ENCODE measurements around the gene MOG.

The MOG gene

DNA sequence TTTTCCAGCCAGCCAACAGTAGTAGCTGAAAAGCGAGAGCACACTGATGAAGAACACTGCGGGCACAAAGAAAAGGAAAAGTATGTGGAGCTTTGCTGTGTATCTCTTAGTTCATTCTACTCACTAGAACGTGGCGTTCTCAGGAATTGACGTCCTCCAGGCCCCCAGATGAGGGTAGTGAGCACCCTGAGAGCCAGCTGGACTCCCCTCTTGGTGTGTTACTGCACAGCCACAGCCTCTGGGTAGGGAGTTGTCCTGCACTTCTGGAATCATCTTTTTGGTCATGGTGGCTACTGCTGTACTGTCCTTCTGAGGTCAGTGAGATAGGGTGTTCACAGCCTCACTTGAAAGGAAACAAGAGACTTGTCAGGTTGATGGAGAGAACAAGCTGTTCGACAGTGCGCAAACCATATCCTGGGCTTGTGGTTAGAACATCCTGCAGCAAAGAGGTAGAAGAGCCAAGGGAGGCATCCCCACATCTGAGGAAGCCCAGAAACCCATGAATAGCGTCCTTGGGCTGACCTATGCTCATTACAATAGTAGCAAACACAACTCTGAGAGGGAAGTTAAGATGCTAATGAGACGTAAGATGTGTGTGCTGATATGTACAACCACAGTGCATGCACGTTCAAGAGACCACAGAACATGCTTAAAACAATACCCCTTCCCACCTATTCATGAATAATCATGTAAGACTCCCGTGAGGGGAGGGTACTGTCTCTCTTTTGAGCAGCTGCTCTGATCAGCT, 51.7 kb downstream of the MOG start:
- TF ChIP-seq, protein P1, sequence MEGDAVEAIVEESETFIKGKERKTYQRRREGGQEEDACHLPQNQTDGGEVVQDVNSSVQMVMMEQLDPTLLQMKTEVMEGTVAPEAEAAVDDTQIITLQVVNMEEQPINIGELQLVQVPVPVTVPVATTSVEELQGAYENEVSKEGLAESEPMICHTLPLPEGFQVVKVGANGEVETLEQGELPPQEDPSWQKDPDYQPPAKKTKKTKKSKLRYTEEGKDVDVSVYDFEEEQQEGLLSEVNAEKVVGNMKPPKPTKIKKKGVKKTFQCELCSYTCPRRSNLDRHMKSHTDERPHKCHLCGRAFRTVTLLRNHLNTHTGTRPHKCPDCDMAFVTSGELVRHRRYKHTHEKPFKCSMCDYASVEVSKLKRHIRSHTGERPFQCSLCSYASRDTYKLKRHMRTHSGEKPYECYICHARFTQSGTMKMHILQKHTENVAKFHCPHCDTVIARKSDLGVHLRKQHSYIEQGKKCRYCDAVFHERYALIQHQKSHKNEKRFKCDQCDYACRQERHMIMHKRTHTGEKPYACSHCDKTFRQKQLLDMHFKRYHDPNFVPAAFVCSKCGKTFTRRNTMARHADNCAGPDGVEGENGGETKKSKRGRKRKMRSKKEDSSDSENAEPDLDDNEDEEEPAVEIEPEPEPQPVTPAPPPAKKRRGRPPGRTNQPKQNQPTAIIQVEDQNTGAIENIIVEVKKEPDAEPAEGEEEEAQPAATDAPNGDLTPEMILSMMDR (IDR thresholded peaks at IDR 0.05; ENCODE audit: low read length) = no peak
- no peak for TF ChIP-seq EZH2 (IDR thresholded peaks at IDR 0.05; ENCODE audit: borderline replicate concordance, low read length)
- H3K27me3 ChIP-seq (ENCODE audit: insufficient read depth, low read length) = 0 out of 2 replicates have a peak, but pooled peaks cover 5% of the 10 kb centered on the region
- H3K9ac ChIP-seq (ENCODE audit: low read length) = no peak overlapping the region
- H3K4me1 ChIP-seq (ENCODE audit: insufficient read depth, low read length, severe bottlenecking) = no peaks in the 10 kb centered on the region
- H2AFZ ChIP-seq (ENCODE audit: low read length) = no peak overlapping the region
- no peak overlapping the region for H3K4me2 ChIP-seq (ENCODE audit: low read length)
- H3K9me3 ChIP-seq (ENCODE audit: low read length) = no peaks in the 10 kb centered on the region
- no peaks in the 10 kb centered on the region for H4K20me1 ChIP-seq (ENCODE audit: insufficient read depth, low read length)
- H3K9me2 ChIP-seq (ENCODE audit: low read depth, low read length) = no peaks in the 10 kb centered on the region
- H3K79me2 ChIP-seq (ENCODE audit: insufficient read depth, low read length) = no peaks in the 10 kb centered on the region
- H3K4me3 ChIP-seq (ENCODE audit: low read depth, low read length, poor library complexity, severe bottlenecking) = no peak overlapping the region
- H3K36me3 ChIP-seq (ENCODE audit: insufficient read depth, low read length) = no peaks in the 10 kb centered on the region
- no peak overlapping the region for H3K27ac ChIP-seq (ENCODE audit: low read depth, low read length, poor library complexity, severe bottlenecking)
- H3F3A ChIP-seq (ENCODE audit: insufficient read depth, low read length) = no peaks in the 10 kb centered on the region

DNA sequence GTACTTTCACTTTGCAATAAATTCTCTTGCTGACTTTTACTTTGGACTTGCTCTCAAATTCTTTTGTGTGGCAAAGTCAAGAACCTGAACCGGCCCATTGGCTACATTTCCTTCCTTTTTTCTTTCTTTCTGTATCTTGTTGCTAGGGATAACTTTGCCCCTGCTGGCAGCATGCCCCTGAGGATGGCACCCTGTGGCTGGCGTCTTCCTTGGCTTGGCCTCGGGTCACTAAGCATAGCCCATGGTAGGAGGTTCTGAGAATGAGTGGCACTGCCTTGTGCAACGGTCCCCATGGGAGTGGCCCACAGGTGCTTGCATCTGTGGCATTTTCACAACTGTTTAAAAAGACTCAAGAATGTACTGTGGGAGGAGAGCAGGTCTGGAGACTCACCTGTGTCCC, 52.3 kb downstream of the MOG start:
- H3K9me2 ChIP-seq (ENCODE audit: low read depth, low read length) = no peaks in the 10 kb centered on the region
- H3K9ac ChIP-seq (ENCODE audit: low read length) = no peak overlapping the region
- no peaks in the 10 kb centered on the region for H3F3A ChIP-seq (ENCODE audit: insufficient read depth, low read length)

DNA sequence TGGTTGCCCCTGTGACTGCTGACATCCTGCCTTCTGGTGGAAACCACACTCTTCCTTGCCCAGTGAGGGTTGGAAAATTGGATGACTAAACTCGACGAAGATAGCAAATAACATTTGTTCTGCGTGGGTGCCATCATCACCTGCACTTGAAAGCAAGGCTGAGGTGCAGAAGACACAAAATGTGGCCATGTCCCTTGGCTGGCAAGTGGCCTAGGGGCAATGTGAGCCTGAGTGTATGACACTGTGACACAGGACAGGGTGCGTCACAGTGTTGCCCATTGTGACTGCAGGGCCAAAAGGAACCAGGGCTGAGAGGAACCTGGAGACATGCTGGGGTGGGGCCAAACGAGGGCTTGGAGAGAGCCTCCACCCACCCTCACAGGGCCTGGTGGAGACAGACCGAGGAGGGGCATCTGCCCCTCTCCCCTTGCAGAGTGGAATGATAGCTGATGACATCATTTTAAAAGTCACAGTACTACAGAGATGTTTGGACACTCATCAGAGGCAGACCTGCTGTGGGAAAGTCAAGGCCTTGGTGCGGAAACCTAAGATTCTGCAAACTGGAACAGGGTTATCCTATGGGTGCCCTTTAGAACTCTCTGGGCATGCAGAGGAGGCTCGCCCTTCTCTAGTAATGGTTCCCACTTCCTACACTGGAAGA, 53.5 kb downstream of the MOG start:
- H3K4me1 ChIP-seq (ENCODE audit: insufficient read depth, low read length, severe bottlenecking) = no peaks in the 10 kb centered on the region
- no peaks in the 10 kb centered on the region for H3K9me3 ChIP-seq (ENCODE audit: low read length)
- no peak overlapping the region for H2AFZ ChIP-seq (ENCODE audit: low read length)
- no peak for TF ChIP-seq EZH2 (IDR thresholded peaks at IDR 0.05; ENCODE audit: borderline replicate concordance, low read length)
- TF ChIP-seq, protein P1 (IDR thresholded peaks at IDR 0.05; ENCODE audit: low read length) = no peak
- no peaks in the 10 kb centered on the region for H3F3A ChIP-seq (ENCODE audit: insufficient read depth, low read length)
- no peaks in the 10 kb centered on the region for H3K36me3 ChIP-seq (ENCODE audit: insufficient read depth, low read length)
- H3K27me3 ChIP-seq (ENCODE audit: insufficient read depth, low read length) = 0 out of 2 replicates have a peak, but pooled peaks cover 5% of the 10 kb centered on the region
- no peak overlapping the region for H3K4me2 ChIP-seq (ENCODE audit: low read length)
- H3K27ac ChIP-seq (ENCODE audit: low read depth, low read length, poor library complexity, severe bottlenecking) = no peak overlapping the region
- H3K9me2 ChIP-seq (ENCODE audit: low read depth, low read length) = no peaks in the 10 kb centered on the region
- no peaks in the 10 kb centered on the region for H3K79me2 ChIP-seq (ENCODE audit: insufficient read depth, low read length)
- no peak overlapping the region for H3K9ac ChIP-seq (ENCODE audit: low read length)
- no peaks in the 10 kb centered on the region for H4K20me1 ChIP-seq (ENCODE audit: insufficient read depth, low read length)
- H3K4me3 ChIP-seq (ENCODE audit: low read depth, low read length, poor library complexity, severe bottlenecking) = no peak overlapping the region

More for the DNA sequence above, 52.3 kb downstream of the MOG start:
- H3K36me3 ChIP-seq (ENCODE audit: insufficient read depth, low read length) = no peaks in the 10 kb centered on the region
- H3K4me1 ChIP-seq (ENCODE audit: insufficient read depth, low read length, severe bottlenecking) = no peaks in the 10 kb centered on the region
- 0 out of 2 replicates have a peak, but pooled peaks cover 5% of the 10 kb centered on the region for H3K27me3 ChIP-seq (ENCODE audit: insufficient read depth, low read length)
- no peaks in the 10 kb centered on the region for H3K9me3 ChIP-seq (ENCODE audit: low read length)
- TF ChIP-seq, protein P1 (IDR thresholded peaks at IDR 0.05; ENCODE audit: low read length) = no peak
- TF ChIP-seq EZH2 (IDR thresholded peaks at IDR 0.05; ENCODE audit: borderline replicate concordance, low read length) = no peak
- no peak overlapping the region for H3K4me2 ChIP-seq (ENCODE audit: low read length)
- no peaks in the 10 kb centered on the region for H4K20me1 ChIP-seq (ENCODE audit: insufficient read depth, low read length)
- no peak overlapping the region for H2AFZ ChIP-seq (ENCODE audit: low read length)
- H3K79me2 ChIP-seq (ENCODE audit: insufficient read depth, low read length) = no peaks in the 10 kb centered on the region
- H3K4me3 ChIP-seq (ENCODE audit: low read depth, low read length, poor library complexity, severe bottlenecking) = no peak overlapping the region
- no peak overlapping the region for H3K27ac ChIP-seq (ENCODE audit: low read depth, low read length, poor library complexity, severe bottlenecking)

Measured in OCI-LY1 (cell line).